PC-3 (cell line): ENCODE measurements around the gene OBP2B. TPM values are rescaled to one million over a fixed set of nuclear protein-coding genes. Genes with fewer than 3 reads are reported as not detected.
"Not testable (repeated sequence)": the region's sequence is repeated elsewhere in the genome, so short reads cannot be mapped to it uniquely, and the experiment has no call there.

ENCODE experiments used
- ATAC-seq: fragments of 200-7000 bp; cut with Tn5 transposase; 2 replicates; pipeline ENCODE4 v1.9.1; 2020; ENCODE audit warnings: mild to moderate bottlenecking, moderate library complexity
- BruUV-seq: library from RNA; stranded (reverse); fragments of 400-500 nt; replicated peaks from 2 replicates; lab custom pipeline; 2021; lab: Mats Ljungman, UMichigan
- CTCF ChIA-PET: fragments of 300-600 bp; sonication (Branson Sonifier 250); formaldehyde crosslinking; loops from one replicate; lab custom pipeline; 2022; ENCODE audit warnings: antibody characterized with exemption; lab: Charles Lee
- POLR2A ChIA-PET: fragments of 300-600 bp; sonication (Branson Sonifier 250); formaldehyde crosslinking; loops from one replicate; lab custom pipeline; 2022; ENCODE audit warnings: antibody characterized with exemption; ENCODE audit not compliant: unreplicated experiment; lab: Charles Lee
- DNase-seq: peaks from one replicate; pipeline ENCODE4 v3.0.0-alpha.2; 2015
- H2AFZ ChIP-seq: fragments of 300-600 bp; sonication (generic); 2 replicates; pipeline ENCODE4 v1.6.0; 2016; ENCODE audit warnings: antibody characterized with exemption, low read length
- H3F3A ChIP-seq: fragments of 300-600 bp; sonication (generic); one replicate; pipeline ENCODE4 v1.6.0; 2017; ENCODE audit warnings: antibody characterized with exemption, low read length, control low read depth, mild to moderate bottlenecking; ENCODE audit not compliant: unreplicated experiment
- H3K27ac ChIP-seq: fragments of 300-600 bp; sonication (generic); 2 replicates; pipeline ENCODE4 v1.5.1; 2016; ENCODE audit warnings: mild to moderate bottlenecking, low read length
- H3K27me3 ChIP-seq: fragments of 300-600 bp; sonication (generic); 2 replicates; pipeline ENCODE4 v1.6.1; 2016; ENCODE audit warnings: low read length, mixed read lengths
- H3K36me3 ChIP-seq: fragments of 300-600 bp; sonication (generic); 2 replicates; pipeline ENCODE4 v1.6.1; 2016; ENCODE audit warnings: low read depth, mixed run types, low read length, mixed read lengths
- H3K4me1 ChIP-seq: fragments of 300-600 bp; sonication (generic); 2 replicates; pipeline ENCODE4 v1.5.1; 2016; ENCODE audit warnings: low read length; ENCODE audit not compliant: insufficient read depth
- H3K4me2 ChIP-seq: fragments of 300-600 bp; sonication (generic); 2 replicates; pipeline ENCODE4 v1.6.0; 2016; ENCODE audit warnings: low read length
- H3K4me3 ChIP-seq: fragments of 300-600 bp; sonication (generic); 2 replicates; pipeline ENCODE4 v1.5.1; 2016; ENCODE audit warnings: mild to moderate bottlenecking, low read length, mixed read lengths
- H3K79me2 ChIP-seq: fragments of 300-600 bp; sonication (generic); 2 replicates; pipeline ENCODE4 v1.6.1; 2017; ENCODE audit warnings: low read length, mixed read lengths
- H3K9ac ChIP-seq: fragments of 300-600 bp; sonication (generic); 2 replicates; pipeline ENCODE4 v1.6.0; 2016; ENCODE audit warnings: mild to moderate bottlenecking, low read length
- H3K9me2 ChIP-seq: fragments of 300-600 bp; sonication (generic); replicated peaks from 2 replicates; pipeline ENCODE4 v1.6.1; 2016; ENCODE audit warnings: mixed run types, low read length, mixed read lengths
- H3K9me3 ChIP-seq: fragments of 300-600 bp; sonication (generic); 2 replicates; pipeline ENCODE4 v1.6.1; 2016; ENCODE audit warnings: low read length, mixed read lengths
- H4K20me1 ChIP-seq: fragments of 300-600 bp; sonication (generic); 2 replicates; pipeline ENCODE4 v1.6.1; 2016; ENCODE audit warnings: low read length, mixed read lengths
- EZH2 ChIP-seq: fragments of 300-600 bp; sonication (generic); IDR thresholded peaks from one replicate; pipeline ENCODE4 v1.6.1; 2017; ENCODE audit warnings: antibody characterized with exemption, mild to moderate bottlenecking, low read length; ENCODE audit not compliant: unreplicated experiment
- EZH2phosphoT487 ChIP-seq: fragments of 300-600 bp; sonication (generic); IDR thresholded peaks from 2 replicates; pipeline ENCODE4 v1.6.1; 2018; ENCODE audit warnings: mild to moderate bottlenecking, antibody characterized with exemption, low read length, borderline replicate concordance
- intact Hi-C: fragments of 100-400 bp; cut with micrococcal nuclease; formaldehyde crosslinking; loops from 2 replicates; pipeline ENCODE4 v1.9.0; 2023
- total RNA-seq: library from RNA; depleted of rRNA; stranded (reverse); fragments of >200 nt; gene quantifications from 2 replicates; pipeline ENCODE4 v1.2.3, GENCODE V29; 2014
- TF ChIP-seq, protein P1 (sequence below): fragments of 300-600 bp; sonication (generic); conservative IDR thresholded peaks from 2 replicates; pipeline ENCODE4 v1.5.1; 2017; ENCODE audit warnings: antibody characterized with exemption, low read depth, mild to moderate bottlenecking, low read length

OBP2B gene
- total RNA-seq, 1 experiment from 2014 or later, result not detected

DNA sequence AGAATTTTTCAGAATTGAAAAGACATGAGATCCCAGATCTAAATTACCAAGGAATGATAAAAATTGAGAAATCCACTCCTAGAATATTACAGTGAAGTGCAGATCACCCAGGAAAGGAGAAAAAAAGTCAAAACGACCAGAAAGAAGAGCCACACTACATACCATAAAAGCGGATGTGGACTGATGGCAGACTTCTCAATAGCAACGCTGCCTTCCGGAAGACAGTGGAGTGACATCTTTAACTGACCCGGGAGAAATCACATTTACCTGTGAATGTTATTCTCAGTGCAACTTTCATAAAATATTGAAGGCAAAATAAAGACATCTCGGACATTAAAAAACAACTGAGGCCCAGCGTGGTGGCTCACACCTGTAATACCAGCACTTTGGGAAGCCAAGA is 21.5 kb upstream of the OBP2B start:
- H3F3A ChIP-seq, H3K4me3 ChIP-seq, H4K20me1 ChIP-seq, H3K27ac ChIP-seq, H3K36me3 ChIP-seq, ATAC-seq, H3K9me3 ChIP-seq, H3K27me3 ChIP-seq, H3K79me2 ChIP-seq, H3K4me1 ChIP-seq, BruUV-seq, H3K9me2 ChIP-seq, DNase-seq, H3K4me2 ChIP-seq, H3K9ac ChIP-seq, POLR2A ChIA-PET, H2AFZ ChIP-seq, intact Hi-C loops: not testable (repeated sequence)
- CTCF ChIA-PET, result interaction anchor here (0.7 kb wide), 1 partner anchor 461 kb away, joined by 5 read pairs; no protein-coding TSS in a partner anchor

DNA sequence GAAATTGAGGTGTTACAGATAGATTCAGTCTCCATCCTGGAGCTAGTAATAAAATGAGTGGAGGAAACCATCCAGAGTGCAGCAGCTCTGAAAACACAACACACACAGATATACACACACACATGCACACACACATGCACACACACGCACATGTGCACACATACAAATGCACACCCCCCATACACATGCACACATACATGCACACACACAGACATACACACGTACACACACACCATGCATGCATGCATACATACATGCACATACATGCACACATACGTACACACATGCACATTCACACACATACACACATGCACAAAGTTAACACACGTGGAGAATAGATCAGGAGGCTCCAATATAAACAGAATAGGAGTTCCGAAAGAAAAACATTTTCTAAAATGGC is 21.0 kb upstream of the OBP2B start:
- H3K27ac ChIP-seq, result no peak overlapping the region
- no TSS peak for BruUV-seq
- H3K9ac ChIP-seq, result no peak overlapping the region
- no peaks in the 10 kb centered on the region for H3K9me3 ChIP-seq
- no peak for ATAC-seq
- no peak overlapping the region for H2AFZ ChIP-seq
- intact Hi-C loops, result no loop called here
- H3K79me2 ChIP-seq, result no peaks in the 10 kb centered on the region
- no peak for TF ChIP-seq EZH2phosphoT487
- no peak for TF ChIP-seq EZH2
- TF ChIP-seq, protein P1, sequence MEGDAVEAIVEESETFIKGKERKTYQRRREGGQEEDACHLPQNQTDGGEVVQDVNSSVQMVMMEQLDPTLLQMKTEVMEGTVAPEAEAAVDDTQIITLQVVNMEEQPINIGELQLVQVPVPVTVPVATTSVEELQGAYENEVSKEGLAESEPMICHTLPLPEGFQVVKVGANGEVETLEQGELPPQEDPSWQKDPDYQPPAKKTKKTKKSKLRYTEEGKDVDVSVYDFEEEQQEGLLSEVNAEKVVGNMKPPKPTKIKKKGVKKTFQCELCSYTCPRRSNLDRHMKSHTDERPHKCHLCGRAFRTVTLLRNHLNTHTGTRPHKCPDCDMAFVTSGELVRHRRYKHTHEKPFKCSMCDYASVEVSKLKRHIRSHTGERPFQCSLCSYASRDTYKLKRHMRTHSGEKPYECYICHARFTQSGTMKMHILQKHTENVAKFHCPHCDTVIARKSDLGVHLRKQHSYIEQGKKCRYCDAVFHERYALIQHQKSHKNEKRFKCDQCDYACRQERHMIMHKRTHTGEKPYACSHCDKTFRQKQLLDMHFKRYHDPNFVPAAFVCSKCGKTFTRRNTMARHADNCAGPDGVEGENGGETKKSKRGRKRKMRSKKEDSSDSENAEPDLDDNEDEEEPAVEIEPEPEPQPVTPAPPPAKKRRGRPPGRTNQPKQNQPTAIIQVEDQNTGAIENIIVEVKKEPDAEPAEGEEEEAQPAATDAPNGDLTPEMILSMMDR, result no peak
- H3F3A ChIP-seq, result no peaks in the 10 kb centered on the region
- DNase-seq, result no peak
- H4K20me1 ChIP-seq, result no peaks in the 10 kb centered on the region
- no peak overlapping the region for H3K4me2 ChIP-seq
- ChIA-PET CTCF (interaction anchor here (0.7 kb wide), 1 partner anchor 461 kb away, joined by 5 read pairs; no protein-coding TSS in a partner anchor), POLR2A (no interaction called here)
- no peaks in the 10 kb centered on the region for H3K36me3 ChIP-seq
- no peaks in the 10 kb centered on the region for H3K27me3 ChIP-seq
- no peaks in the 10 kb centered on the region for H3K9me2 ChIP-seq
- H3K4me1 ChIP-seq, result no peaks in the 10 kb centered on the region
- H3K4me3 ChIP-seq, result no peak overlapping the region

DNA sequence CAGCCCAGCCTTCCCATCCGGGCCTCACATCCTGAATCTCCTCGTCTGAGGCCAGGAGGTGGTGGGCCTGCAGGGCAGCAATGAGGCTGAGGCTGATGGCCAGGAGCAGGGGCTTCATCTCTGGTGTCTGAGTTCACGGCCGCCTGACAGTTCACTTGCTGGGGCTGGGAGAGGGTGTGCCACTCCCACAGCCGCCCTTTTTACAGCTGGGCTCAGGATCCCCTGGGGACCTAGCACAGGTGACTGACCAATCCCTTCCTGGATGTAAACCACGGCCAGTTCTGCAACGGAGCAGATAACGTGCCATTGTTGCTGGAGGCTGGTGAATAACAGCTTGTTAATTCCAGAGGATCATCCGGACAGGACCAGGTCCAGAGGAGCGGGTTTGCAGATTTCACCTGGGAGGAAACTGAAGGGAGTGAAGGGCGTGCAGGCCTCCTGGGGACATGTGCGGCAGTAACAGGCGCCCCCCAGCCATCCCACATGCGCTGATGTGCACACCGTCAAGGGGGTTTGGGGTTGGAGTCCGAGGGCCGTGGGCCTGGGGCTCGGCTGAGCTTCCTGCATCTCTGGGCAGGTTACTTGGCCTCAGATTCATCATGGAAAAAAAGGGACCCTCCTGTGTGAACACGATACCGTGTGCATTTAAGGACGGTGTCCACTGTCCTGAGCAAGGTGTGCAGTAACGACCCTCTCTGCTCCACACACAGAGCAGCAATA is 19.6 kb upstream of the OBP2B start:
- BruUV-seq, POLR2A ChIA-PET, H3K4me1 ChIP-seq, H2AFZ ChIP-seq, H3K9me2 ChIP-seq, H3K27me3 ChIP-seq, H3K9ac ChIP-seq, H3K36me3 ChIP-seq, ATAC-seq, intact Hi-C loops, H3K9me3 ChIP-seq, CTCF ChIA-PET, H3K4me2 ChIP-seq, H3F3A ChIP-seq, H3K27ac ChIP-seq, H3K79me2 ChIP-seq, H3K4me3 ChIP-seq, H4K20me1 ChIP-seq: not testable (repeated sequence)
- peak; percentile 9 for DNase-seq

DNA sequence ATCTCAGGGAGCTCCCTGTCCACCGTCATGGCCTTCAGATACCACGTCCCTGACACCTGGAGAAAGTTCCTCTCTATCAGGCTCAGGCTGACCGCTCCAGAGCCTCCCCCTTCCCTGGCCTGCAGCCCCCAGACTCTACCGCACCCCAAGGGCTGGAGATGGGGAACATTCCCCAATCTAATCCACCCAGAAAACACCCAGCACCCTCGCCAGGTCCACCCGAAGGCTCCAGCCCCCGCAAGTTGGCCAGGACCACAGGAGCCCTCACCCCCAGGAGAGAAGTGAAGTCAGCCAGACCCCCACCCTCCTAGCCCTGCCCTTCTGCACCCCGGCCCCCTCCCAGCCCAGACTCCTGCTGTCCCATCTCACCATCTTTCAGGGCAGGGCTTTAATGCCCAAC is 18.9 kb upstream of the OBP2B start:
- H3K9me2 ChIP-seq, H3K9me3 ChIP-seq, BruUV-seq, intact Hi-C loops, H3K4me2 ChIP-seq, H3F3A ChIP-seq, ATAC-seq, DNase-seq, H3K9ac ChIP-seq, H3K4me1 ChIP-seq, CTCF ChIA-PET, H3K4me3 ChIP-seq, H3K36me3 ChIP-seq, H2AFZ ChIP-seq, H3K79me2 ChIP-seq, H4K20me1 ChIP-seq, POLR2A ChIA-PET, H3K27me3 ChIP-seq, H3K27ac ChIP-seq: not testable (repeated sequence)
